OCI-LY7 (cell line): ENCODE results near the gene HLCS. TPM values are rescaled to one million over a fixed set of nuclear protein-coding genes. Genes with fewer than 3 reads are reported as not detected.

ENCODE experiments used
- BruUV-seq: library from RNA; stranded (reverse); fragments of 400-500 nt; replicated peaks from 2 replicates; lab custom pipeline; 2021; lab: Mats Ljungman, UMichigan
- CTCF ChIA-PET: fragments of 300-600 bp; sonication (Branson Sonifier 250); formaldehyde crosslinking; loops from one replicate; lab custom pipeline; 2022; ENCODE audit warnings: antibody characterized with exemption; ENCODE audit not compliant: unreplicated experiment; lab: Charles Lee
- POLR2A ChIA-PET: fragments of 300-600 bp; sonication (Branson Sonifier 250); formaldehyde crosslinking; loops from one replicate; lab custom pipeline; 2022; ENCODE audit warnings: antibody characterized with exemption; lab: Charles Lee
- DNase-seq: peaks from one replicate; pipeline ENCODE4 v3.0.0-alpha.2; 2015; ENCODE audit warnings: low spot score
- H2AFZ ChIP-seq: fragments of 200-600 bp; sonication (generic), shearing (Covaris generic); 2 replicates; pipeline ENCODE4 v1.6.1; 2014; ENCODE audit warnings: mild to moderate bottlenecking, antibody characterized with exemption, low read length, moderate library complexity
- H3K27ac ChIP-seq: fragments of 200-600 bp; sonication (generic); 2 replicates; pipeline ENCODE4 v1.5.1; 2014; ENCODE audit warnings: mixed run types, low read depth, mild to moderate bottlenecking, moderate library complexity, low read length, inconsistent platforms; ENCODE audit not compliant: poor library complexity, severe bottlenecking
- H3K36me3 ChIP-seq: fragments of 200-600 bp; sonication (generic); 2 replicates; pipeline ENCODE4 v1.6.1; 2014; ENCODE audit warnings: mild to moderate bottlenecking, antibody characterized with exemption, low read length, moderate library complexity, mixed read lengths; ENCODE audit not compliant: insufficient read depth
- H3K4me1 ChIP-seq: fragments of 200-600 bp; sonication (generic); 2 replicates; pipeline ENCODE4 v1.5.1; 2014; ENCODE audit warnings: mild to moderate bottlenecking, low read length; ENCODE audit not compliant: insufficient read depth, poor library complexity, severe bottlenecking
- H3K4me2 ChIP-seq: fragments of 200-600 bp; sonication (generic); 2 replicates; pipeline ENCODE4 v1.6.1; 2014; ENCODE audit warnings: mild to moderate bottlenecking, low read length
- H3K4me3 ChIP-seq: fragments of 200-600 bp; sonication (generic); 2 replicates; pipeline ENCODE4 v1.5.1; 2014; ENCODE audit warnings: mild to moderate bottlenecking, low read depth, low read length; ENCODE audit not compliant: poor library complexity, severe bottlenecking
- H3K79me2 ChIP-seq: fragments of 200-600 bp; sonication (generic); 2 replicates; pipeline ENCODE4 v1.6.1; 2016; ENCODE audit warnings: low read depth, mild to moderate bottlenecking, low read length, moderate library complexity, mixed read lengths; ENCODE audit not compliant: insufficient read depth
- H3K9me2 ChIP-seq: fragments of 200-600 bp; sonication (generic); 2 replicates; pipeline ENCODE4 v1.6.1; 2016; ENCODE audit warnings: mild to moderate bottlenecking, low read length, mixed read lengths; ENCODE audit not compliant: insufficient read depth
- H3K9me3 ChIP-seq: fragments of 200-600 bp; sonication (generic); 2 replicates; pipeline ENCODE4 v1.6.1; 2014; ENCODE audit warnings: mild to moderate bottlenecking, mixed run types, low read length, mixed read lengths
- H4K20me1 ChIP-seq: fragments of 200-600 bp; sonication (generic); 2 replicates; pipeline ENCODE4 v1.6.1; 2014; ENCODE audit warnings: mild to moderate bottlenecking, antibody characterized with exemption, low read length, moderate library complexity, mixed read lengths; ENCODE audit not compliant: insufficient read depth
- CTCF ChIP-seq: fragments of 200-600 bp; sonication (generic); conservative IDR thresholded peaks from 2 replicates; pipeline ENCODE4 v1.5.1; 2014; ENCODE audit warnings: mild to moderate bottlenecking, antibody characterized with exemption, low read length, moderate library complexity, mixed read lengths
- EZH2phosphoT487 ChIP-seq: fragments of 200-600 bp; sonication (generic); IDR thresholded peaks from 2 replicates; pipeline ENCODE4 v1.6.1; 2018; ENCODE audit warnings: low read depth, borderline replicate concordance, mild to moderate bottlenecking, mixed run types, antibody characterized with exemption, low read length, moderate library complexity, mixed read lengths
- intact Hi-C: fragments of 100-400 bp; cut with micrococcal nuclease; formaldehyde crosslinking; loops from one replicate; pipeline ENCODE4 v1.10.0; 2022; ENCODE audit not compliant: unreplicated experiment
- total RNA-seq, 2 experiments: library from RNA; depleted of rRNA in 1 of 2; stranded (reverse); fragments of >200 nt in 1 of 2; shearing (Covaris generic) in 1 of 2; gene quantifications; 2 replicates each; pipeline ENCODE4 v1.2.3, GENCODE V29; 2014 to 2022

HLCS gene
- total RNA-seq, 2 experiments from 2014 or later: 12.0 to 20.9 TPM

DNA sequence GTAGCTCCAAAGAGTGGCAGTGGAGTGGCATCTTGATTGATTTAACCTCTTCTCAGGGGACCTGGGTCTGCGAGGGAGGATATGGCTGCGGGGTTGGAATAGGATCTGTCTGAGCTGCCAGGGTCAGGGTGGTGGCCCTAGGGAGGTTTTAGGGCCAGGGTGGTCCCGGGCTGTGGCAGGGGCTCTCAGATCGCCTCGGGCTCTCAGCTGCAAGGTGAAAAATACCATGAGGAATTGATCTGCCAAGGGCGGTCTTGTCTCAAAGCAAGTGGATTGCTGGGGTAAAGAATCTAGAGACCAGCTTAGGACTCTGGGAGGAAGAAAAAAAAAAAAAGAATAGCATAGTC is 263.9 kb downstream of the HLCS start:
- H4K20me1 ChIP-seq: no peaks in the 10 kb centered on the region
- no peak overlapping the region for H3K4me2 ChIP-seq
- intact Hi-C loops: no loop called here
- H3K36me3 ChIP-seq: no peaks in the 10 kb centered on the region
- no peak overlapping the region for H3K27ac ChIP-seq
- TF ChIP-seq CTCF: no peak
- TF ChIP-seq EZH2phosphoT487: no peak
- H3K79me2 ChIP-seq: no peaks in the 10 kb centered on the region
- no peak overlapping the region for H3K4me3 ChIP-seq
- CTCF ChIA-PET: no interaction called here
- H3K9me2 ChIP-seq: no peaks in the 10 kb centered on the region
- no peak for DNase-seq
- H3K9me3 ChIP-seq: no peaks in the 10 kb centered on the region
- BruUV-seq: no TSS peak
- H2AFZ ChIP-seq: no peak overlapping the region
- POLR2A ChIA-PET: no interaction called here
- no peaks in the 10 kb centered on the region for H3K4me1 ChIP-seq

- POLR2A ChIA-PET: no interaction called here
- no peaks in the 10 kb centered on the region for H3K79me2 ChIP-seq
- H3K9me2 ChIP-seq: no peaks in the 10 kb centered on the region
- no peak overlapping the region for H3K4me3 ChIP-seq
- no peak overlapping the region for H2AFZ ChIP-seq
- H3K4me2 ChIP-seq: no peak overlapping the region
- TF ChIP-seq CTCF (no peak), EZH2phosphoT487 (no peak)
- no peak overlapping the region for H3K27ac ChIP-seq
- no peaks in the 10 kb centered on the region for H3K9me3 ChIP-seq
- no TSS peak for BruUV-seq
- no peaks in the 10 kb centered on the region for H3K36me3 ChIP-seq
- no peak for DNase-seq
- no peaks in the 10 kb centered on the region for H4K20me1 ChIP-seq
- CTCF ChIA-PET: no interaction called here
- intact Hi-C loops: no loop called here
- no peaks in the 10 kb centered on the region for H3K4me1 ChIP-seq
Observed at GRCh38 chr21:36701756-36702621, 264.5 kb downstream of the HLCS start.
